KG1 (cell line): ENCODE results near the gene POP4.
"Not testable (repeated sequence)": the region's sequence is repeated elsewhere in the genome, so short reads cannot be mapped to it uniquely, and the experiment has no call there.

Experiments used
- DNase-seq: peaks from one replicate; lab custom pipeline; 2025; lab: John Stamatoyannopoulos, UW

POP4 gene

DNA sequence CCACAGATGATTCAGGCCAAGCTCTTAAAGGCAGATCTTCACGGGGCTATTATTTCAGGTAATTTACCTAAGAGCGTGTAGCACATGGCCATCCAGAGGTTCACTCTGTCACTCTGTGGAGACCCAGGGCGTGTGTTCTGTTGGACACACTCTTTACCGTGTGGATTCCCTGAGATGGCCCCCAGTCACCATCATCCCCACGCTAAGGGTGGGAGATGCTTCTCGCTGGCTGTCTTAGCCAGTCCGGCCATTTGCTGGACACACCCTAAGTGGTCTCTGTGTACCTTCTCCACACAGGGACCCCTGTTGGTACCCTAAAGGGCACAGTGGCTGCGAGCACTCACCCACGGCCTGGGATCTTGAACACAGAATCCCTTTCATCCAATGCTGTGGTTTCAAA is 6.0 kb downstream of the POP4 start:
- no peak for DNase-seq

DNA sequence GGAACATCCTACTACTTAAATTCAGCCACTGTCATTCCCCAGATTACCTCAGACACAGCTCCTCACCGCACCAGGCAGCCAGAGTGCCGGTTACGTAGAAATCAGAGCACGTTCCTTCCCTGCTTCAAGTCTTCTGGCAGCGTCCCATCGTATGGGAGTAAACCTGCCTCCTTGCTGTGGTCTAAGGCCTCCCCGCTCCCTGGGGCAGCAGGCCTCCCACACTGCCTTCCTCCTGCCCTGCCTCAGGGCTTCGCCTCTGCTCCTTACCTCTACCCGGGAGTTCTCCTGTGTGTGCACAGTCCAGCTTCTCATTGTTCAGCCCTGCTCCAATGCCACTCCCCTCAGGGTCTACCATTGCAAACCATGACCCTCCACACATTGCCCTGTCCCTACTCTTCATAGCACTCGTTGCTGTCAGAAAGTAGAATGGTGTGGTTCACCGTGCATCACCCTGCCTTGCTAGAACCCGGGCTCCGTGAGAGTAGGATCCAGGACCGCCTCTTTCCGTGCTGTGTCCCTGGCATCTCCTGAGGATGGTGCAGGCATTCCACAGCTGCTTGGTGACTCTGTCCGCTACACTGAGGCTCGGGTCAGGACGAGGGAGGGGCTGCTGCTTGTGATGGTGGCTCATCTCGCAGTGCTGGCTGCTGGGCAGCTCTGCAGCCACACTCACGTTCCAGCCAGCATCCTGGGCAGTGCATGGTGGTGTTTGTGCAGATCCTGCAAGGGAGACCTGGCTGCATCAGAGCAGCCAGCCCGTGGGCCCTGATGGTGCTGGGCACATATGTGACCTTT is 6.9 kb downstream of the POP4 start:
- no peak for DNase-seq

DNA sequence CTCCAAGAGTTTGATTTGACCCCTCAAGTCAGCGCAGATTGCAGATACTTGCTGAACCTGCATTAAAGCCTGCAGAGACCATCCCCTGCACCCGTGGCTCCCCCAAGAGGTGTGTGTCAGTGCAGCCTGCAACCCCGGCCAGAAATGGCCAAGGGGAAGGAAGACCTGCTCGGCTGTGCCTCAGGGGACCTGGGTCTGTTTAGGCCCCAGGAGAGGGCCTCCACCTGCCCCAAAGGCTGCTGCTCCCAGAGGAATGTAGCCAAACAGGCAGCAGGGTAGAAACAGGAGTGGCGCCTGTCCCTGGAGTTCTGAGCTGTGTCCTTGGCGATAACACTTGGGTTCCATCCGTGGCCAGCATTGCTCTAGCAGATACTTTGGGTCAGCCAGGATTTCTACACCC is 8.0 kb downstream of the POP4 start:
- DNase-seq, result no peak

DNA sequence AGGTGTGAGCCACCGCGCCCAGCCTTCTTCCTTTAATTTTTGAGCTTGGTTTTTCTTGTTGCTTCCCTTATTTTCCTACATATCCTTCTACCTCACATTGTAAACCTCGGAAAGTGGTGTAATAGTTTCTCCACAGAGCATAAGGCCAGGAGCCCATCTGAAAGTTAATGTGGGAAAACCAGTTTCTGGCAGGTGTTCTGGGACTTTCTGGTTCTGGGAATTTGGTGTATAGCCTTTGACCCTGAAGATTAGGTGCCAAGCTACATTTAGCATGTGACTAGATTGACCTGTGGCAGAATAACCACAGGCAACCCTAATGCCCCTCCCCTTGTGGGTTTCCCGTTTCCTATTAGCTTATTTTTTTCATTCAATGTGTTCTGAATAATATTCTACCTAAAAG is 8.7 kb downstream of the POP4 start:
- DNase-seq, result no peak

DNA sequence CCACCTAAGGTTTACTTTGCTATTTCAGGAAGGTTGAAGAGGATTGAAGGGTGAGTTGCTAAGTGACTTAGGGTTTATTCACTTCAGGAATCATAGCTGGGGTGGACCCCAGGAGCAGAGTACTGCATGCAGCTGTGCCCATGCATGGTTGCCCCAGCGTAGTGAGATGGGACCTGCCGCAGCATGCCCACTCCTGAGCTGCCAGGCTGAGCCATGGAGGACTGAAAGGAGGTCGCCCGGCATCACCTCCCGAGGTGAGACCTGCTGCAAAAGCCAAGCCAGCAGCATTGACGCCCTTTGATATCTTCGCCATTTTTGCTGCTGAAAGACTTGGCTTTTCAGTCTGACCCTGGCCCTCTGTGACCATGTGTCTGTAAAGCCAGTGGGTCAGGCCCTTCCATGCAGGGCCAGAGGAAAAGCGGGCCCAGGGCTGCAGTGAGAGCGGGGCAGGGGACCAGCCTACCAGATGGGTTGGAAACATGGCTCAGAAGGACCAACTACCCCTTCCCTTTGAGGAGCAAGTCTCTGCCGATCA is 9.9 kb downstream of the POP4 start:
- DNase-seq, result no peak

DNA sequence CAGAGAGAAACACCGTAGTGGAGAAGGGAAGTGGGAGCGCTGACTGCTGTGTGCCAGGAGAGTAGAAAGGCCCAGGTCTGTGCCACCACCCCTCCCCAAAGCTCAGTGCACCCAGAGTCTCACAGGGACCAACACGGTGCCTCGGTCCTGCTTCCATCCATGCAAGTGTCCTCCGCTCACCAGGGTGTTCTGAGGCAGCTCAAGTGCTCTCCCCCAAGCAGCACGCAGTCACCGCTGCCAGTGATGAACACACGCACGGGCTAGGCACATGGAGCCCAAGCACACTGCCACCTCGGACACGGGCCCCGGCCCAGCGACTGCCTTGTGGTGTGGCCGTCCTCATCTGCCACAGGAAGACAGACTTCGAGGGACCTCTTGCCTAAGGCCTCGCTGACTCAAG is 10.5 kb downstream of the POP4 start:
- no peak for DNase-seq

DNA sequence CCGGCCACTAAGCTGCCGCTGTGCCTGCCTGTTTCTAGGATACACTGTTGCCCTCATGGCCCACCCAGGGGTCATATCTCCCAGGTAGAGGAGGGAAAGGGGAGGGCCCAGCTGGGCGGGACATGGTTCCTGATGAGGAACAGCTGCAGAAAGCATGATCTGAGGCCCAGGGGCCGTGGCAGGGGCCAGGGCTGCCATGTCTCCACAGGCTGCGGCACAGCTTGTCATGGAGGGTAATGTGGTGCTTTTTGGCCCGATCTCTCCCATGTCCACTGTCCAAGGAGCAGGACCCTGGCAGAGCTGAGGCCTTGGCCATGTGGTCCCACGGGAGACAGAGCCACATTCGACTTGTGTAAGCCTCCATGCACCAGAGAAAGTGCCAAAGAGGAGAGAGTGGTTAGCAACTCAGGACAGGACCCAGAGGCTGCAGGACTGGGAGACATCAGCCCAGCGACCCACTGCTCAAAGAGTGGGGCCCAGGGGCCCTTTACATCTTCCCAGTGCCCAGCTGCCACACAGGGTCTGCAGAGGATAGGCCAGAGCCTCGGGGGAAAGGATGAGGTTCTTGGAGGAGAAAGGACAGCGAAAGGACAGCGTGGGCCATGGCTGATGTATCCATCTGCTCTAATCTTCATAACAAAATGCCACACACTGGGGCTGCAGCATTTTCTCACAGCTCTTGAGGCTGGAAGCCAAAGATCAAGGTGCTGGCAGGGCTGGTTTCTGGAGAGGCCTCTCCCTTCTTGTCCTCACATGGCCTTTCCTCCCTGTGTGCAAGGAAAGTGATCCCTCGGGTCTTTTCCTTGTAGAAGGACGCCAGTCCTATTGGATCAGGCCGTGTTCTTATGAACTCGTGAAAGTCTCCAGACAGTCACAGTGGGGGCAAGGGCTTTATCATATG is 11.5 kb downstream of the POP4 start:
- no peak for DNase-seq

DNA sequence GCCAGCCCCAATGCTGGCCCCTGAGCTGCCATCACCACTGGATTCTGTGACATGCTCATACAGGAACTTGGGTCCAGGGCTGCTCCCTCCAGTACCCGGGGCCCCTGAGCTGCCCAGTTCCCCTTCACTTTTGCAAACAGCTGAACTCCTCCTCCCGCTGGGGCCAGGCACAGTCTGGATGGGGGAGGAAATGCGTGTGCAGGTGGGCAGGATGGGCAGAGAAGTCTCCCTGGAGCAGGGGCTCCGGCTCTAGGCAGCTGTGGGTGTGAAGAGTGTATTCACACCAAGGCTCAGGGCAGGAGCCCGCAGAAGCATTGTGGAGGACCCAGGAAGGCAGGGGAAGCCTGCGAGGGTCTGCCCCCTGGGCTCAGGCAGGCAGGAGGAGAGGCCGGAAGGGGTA is 12.4 kb downstream of the POP4 start:
- no peak for DNase-seq

DNA sequence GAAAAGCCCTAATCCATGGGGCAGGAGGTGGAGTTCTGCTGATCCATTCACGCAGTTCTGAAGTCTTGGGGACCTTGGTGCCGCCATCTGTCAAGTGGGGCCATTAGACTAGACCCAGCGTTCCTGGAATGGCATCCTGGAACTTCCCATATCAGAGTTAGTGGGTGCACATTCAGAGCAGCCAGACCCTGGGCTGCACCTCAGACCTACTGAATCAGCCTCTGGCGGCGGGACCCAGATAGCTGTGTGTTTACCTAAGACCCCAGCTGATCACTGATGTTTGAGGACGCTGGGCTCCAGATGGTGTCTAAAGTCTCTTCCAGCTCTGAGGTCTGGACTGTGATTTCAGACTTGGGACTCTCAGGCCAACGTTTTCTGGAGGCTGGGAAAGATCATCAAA is 12.8 kb downstream of the POP4 start:
- no peak for DNase-seq

DNA sequence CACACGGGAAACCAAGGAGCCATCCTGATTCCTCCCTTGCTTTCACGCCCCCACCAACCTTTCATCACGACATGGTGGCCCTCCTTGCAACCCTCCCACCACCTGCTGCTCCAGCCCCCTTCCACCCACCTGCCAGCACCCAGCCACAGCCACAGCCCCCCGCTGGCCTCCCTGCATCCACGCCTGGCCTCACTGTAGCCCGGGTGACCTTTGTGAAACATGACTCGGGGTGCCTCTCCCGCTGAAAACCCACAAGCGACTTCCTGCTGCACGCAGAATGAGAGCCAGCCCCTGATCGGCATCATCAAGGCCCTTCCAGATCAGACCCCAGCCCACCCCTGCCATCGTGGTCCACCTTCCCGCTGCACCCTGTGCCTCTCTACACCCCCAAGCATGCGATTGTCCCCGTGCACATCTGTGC is 14.9 kb downstream of the POP4 start:
- no peak for DNase-seq

DNA sequence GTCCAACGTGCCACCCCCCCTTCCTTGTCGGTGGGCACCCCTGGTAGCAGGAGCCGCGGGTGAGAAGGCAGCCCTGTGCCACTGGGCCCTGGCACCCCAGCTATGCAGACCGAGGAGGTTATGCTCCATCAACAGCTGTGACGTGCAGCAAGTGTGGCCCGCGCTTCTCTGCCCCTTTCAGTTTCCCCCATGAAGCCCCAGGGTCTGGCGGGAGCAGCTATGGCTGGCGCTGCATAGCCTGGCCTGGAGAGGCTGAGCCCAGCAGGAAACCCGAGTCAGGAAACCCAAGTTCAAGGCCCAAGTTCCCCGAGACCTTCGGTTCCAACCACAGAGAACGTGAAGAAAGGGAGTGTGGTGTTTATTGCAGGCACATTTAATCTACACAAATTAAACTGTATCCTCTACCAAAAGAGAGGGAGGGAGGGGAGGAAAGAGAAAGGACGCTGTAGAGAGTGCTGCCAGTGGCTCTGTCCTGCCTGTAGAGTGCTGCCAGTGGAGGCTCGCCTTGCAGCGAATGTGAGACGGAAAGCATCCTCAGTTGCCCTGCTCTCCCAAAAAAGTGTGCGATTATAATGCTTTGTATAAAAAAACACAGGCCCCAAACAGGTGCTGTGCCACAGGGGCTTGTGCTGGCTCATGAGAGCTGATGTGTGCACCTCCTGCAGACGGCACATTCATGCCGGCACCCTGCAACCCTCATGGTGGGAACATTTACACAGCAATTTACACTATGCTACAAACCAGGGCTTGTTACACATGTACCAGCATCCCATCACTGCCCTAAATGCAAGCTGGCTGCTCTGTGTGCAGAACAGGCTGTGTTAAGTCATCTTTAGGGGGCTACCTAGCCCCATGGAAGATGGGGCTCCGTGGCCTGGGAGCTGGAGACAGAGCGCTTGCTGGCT is 16.3 kb downstream of the POP4 start:
- DNase-seq, result no peak

DNA sequence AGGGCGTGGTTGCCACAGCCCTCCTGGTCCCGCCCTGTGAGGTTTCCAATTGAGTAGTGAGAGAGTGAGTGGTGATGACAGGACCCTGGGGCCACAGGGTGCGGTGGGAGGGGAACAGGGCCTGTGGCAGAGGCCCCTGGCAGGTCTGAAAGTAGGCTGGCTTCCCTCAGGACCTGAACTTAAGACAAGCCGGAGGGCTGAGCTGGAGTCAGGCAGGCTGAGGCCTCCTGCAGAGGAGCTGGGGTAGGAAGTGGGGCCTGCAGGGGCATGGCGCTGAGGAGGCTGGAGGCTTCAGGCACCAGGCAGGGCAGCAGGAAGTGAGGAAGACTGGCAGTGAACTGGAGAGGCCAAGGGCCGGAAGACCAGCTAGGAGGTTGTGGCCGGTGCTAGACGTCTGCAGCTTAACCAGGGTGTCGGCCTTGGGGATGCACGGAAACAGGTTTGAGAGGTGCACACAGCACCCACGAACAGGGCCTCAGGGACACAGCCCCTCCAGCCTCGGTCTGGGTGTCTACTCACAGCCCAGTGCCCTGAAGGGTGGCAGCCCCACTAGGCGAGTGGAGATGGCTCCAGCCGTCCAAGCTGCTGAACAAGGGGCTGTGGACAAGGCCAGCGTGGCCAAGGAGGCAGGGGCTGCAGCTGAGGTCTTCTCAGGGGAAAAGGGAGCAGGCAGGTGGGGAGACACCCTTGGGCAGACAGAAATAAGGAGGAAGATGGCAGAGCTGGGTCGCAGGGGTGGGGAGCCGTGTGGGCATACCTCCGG is 17.8 kb downstream of the POP4 start:
- DNase-seq, result no peak

DNA sequence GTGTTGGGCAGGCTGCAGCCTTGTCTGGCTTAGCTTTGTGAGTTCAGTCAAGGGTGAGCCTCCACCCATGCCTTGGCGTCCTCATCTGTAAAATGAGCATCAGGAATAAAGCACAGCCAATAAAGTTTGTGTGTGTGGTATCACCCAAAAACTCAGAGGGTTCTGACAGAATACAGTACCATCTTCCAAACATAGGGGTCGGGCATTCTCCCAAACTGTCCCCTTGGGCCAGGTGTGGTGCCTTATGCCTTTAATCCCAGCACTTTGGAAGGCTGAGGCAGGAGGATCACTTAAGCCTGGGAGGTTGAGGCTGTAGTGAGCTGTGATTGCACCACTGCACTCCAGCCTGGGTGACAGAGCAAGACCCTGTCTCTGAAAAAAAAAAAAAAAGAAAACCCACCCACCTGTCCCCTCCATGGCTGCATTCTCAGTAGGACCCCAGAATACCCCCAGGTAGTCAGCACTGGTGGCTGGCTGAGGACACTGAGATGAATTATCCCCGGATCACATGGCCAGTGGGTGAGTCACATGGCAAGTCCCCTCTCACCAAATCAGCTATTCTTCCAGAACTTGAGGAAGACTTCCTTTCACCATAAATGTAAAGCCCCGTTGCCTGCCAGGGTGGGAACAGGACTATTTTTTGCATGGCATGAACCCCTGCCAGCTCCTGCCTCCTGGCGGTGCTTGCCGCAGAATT is 18.6 kb downstream of the POP4 start:
- DNase-seq, result no peak

DNA sequence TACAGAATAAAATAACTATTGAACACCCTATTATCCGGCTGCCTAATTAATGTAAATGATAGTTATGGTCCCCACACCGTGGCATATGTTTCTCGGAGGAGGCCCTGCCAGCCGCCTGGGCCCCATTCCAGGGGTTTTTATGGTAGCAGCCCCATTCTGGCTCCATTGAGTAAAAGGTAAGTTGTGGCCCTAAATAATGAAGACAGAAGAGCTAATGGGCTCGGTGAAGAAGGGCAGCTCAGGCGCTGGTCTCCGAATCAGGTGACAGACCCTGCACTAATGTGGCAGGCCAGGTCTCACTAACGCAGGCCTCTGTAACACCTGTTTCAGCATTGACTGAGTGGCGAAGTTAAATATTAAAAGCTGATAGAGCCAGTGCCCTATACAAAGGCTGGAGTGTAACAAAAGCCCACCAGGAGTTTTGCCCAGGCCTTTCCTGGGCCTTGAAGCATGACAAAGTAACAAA is 19.1 kb downstream of the POP4 start:
- DNase-seq, result no peak

DNA sequence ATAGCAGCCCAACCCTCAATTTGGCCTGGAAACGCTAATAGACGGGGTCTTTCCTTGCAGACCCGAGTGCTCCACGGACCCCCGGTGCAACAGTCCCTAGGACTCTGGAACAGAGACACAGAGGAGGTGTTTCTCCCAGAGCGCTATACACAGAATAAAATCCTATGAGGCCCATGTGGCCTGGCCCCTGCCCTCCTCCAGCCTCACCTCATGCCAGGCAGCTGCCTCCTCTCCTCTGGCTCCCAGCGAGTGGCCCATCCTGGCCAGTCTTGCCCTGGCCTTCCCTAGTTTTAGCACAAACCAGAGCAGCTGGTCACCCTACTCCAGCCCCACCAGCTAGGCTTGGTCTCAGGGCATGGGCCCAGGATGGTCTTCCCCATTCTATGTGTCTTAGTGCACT is 20.3 kb downstream of the POP4 start:
- no peak for DNase-seq

DNA sequence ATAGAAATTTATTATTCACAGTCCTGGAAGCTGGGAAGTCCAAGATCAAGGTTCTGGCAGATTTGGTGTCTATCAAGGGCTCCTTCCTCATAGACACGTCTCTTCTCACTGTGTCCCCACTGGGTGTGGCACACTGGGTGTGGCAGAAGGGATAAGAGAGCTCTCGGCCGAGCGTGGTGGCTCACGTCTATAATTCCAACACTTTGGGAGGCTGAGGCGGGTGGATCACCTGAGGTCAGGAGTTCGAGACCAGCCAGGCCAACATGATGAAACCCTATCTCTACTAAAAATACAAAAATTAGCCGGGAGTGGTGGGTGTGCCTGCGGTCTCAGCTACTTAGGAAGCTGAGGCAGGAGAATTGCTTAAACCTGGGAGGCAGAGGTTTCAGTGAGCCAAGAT is 20.7 kb downstream of the POP4 start:
- not testable (repeated sequence) for DNase-seq

DNA sequence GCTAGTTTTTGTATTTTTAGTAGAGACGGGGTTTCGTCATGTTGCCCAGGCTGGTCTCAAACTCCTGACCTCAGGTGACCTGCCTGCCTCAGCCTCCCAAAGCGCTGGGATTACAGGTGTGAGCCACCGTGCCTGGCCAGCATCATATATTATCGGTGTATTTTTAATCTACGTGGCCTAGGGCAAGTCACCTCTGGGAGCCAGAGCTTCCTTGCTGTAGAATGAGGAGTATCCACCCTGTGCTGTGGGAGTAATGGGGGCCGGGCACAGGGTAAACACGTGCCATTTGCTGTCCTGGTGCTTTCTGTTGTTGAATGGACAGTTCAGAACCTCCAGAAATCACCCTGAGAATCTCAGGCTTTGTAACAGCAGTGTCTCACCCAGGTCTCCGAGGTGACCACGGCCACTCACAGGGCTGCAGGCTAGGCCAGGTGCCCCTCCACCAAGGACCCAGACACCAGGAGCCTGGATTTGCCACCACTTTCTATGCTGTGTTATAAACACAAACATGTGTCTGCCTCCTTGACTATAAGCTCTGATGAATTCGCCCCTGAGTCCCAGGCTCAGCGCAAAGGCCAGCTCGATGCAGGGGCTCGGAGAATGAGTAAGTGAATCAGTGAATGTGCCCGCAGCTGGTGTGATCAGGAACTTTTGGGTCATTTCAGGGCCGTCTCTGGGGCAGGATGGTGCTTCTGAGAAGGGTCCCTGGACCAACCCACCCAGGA is 22.7 kb downstream of the POP4 start:
- no peak for DNase-seq

DNA sequence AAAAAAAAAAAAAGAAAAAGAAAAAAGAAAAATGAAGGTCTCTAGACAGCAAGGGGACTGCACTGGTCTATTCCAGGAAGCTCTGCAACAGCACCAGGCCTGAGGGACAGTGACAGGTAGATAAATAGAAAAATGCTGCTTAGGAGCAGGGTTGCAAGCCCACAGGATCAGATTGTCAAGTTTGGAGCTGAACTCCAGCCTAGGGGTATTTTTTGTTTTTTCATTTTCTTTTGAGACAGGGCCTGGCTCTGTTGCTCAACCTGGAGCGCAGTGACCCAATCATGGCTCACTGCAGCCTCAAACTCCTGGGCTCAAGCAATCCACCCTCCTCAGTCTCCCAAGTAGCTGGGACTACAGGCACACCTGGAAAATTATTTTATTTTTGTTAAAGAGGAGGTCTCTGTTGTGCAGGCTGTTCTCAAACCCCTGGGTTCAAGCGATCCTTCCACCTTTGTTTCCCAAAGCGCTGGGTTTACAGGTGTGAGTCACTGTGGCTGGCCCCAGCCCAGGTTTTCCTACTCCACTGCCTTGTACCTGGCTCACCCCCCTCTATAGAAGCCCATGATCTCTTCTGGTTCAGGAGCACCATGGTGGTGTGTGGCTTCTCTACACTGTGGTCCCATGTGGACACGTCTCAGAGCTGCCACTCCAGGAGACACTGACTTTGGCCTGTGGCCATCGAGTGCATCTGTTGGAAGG is 23.9 kb downstream of the POP4 start:
- no peak for DNase-seq

DNA sequence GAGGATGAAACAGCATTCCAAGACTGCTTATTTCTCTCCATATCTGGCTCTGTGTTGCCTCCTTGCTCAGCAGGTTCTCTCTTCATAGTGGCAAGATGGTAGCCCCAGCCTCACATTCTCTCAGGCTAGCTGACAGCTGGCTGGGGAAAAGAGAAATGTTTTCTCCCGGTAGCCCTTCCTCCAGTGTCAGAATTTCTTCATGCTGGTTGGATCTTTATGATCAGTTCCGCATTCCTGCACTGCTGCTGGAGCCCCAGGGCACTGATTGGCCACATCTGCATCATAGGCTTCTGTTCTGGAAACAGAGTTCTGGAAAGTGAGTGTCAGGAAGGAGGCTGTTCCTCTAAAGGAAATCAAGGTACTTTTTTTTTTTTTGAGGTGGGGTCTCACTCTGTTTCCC is 24.6 kb downstream of the POP4 start:
- no peak for DNase-seq
